WTC11 (cell line): ENCODE data around the gene NOTUM.

Experiments used
- SP1 ChIP-seq: sonication (generic); formaldehyde crosslinking; conservative IDR thresholded peaks from 2 replicates; pipeline ENCODE4 v1.8.1; 2022; ENCODE audit warnings: missing genetic modification reagents
- TF ChIP-seq, protein P1 (sequence below): fragments of 200-600 bp; IDR thresholded peaks from 2 replicates; pipeline ENCODE4 v1.8.0; 2022; ENCODE audit warnings: antibody characterized with exemption

DNA sequence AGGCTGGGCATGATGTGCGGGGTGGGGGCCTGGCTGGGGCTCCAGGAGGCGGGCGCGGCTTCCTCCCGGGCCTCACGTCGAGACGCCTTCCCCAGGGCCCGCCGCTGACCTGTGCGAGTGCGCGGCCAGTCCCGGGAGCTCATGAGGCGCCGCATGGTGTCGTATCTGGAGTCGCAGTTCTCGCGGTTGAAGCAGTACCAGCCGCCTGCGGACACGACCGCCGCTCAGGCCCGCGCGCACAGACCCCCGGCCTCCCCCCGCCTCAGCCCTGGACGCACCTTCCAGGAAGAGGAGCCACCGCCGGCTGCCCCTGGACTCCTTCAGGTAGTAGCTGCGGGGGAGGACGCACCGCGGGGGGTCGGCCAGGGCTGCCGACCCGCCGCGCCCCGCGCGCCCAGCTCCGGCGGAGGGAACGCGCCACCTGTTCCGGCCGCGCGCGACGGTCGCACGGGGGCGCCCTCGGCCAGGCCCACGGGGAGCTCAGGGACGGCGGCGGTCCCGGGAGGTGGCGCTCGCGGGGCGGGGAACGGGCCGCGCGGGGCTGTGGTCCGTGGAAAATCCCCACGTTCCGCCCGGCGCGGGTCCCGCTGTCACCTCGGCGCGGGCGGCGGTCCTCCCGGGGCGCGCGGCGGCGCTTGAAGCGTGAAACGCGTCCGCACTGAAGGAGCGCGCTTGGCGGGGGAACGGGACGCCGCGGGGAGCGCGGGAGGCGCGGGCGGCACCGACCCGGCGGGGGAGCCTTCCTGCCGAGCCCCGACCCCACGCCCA lies 1.4 kb downstream of the NOTUM start:
- TF ChIP-seq, protein P1, sequence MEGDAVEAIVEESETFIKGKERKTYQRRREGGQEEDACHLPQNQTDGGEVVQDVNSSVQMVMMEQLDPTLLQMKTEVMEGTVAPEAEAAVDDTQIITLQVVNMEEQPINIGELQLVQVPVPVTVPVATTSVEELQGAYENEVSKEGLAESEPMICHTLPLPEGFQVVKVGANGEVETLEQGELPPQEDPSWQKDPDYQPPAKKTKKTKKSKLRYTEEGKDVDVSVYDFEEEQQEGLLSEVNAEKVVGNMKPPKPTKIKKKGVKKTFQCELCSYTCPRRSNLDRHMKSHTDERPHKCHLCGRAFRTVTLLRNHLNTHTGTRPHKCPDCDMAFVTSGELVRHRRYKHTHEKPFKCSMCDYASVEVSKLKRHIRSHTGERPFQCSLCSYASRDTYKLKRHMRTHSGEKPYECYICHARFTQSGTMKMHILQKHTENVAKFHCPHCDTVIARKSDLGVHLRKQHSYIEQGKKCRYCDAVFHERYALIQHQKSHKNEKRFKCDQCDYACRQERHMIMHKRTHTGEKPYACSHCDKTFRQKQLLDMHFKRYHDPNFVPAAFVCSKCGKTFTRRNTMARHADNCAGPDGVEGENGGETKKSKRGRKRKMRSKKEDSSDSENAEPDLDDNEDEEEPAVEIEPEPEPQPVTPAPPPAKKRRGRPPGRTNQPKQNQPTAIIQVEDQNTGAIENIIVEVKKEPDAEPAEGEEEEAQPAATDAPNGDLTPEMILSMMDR = 0 out of 2 replicates have a peak, but pooled peaks have one; percentile 17
- no peak for TF ChIP-seq SP1 (CRISPR knock-in tag)
